ENCODE data around the gene ADAMTS12.

ADAMTS12 gene

GRCh38 chr5:33539212-33539611 lies 352.6 kb downstream of the ADAMTS12 start:
- no peak overlapping the region for H3K4me3 ChIP-seq (ENCODE audit: low read depth, low read length)
- TF ChIP-seq, protein P1, sequence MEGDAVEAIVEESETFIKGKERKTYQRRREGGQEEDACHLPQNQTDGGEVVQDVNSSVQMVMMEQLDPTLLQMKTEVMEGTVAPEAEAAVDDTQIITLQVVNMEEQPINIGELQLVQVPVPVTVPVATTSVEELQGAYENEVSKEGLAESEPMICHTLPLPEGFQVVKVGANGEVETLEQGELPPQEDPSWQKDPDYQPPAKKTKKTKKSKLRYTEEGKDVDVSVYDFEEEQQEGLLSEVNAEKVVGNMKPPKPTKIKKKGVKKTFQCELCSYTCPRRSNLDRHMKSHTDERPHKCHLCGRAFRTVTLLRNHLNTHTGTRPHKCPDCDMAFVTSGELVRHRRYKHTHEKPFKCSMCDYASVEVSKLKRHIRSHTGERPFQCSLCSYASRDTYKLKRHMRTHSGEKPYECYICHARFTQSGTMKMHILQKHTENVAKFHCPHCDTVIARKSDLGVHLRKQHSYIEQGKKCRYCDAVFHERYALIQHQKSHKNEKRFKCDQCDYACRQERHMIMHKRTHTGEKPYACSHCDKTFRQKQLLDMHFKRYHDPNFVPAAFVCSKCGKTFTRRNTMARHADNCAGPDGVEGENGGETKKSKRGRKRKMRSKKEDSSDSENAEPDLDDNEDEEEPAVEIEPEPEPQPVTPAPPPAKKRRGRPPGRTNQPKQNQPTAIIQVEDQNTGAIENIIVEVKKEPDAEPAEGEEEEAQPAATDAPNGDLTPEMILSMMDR (IDR thresholded peaks at IDR 0.05; ENCODE audit: low read depth, low read length), result no peak

DNA sequence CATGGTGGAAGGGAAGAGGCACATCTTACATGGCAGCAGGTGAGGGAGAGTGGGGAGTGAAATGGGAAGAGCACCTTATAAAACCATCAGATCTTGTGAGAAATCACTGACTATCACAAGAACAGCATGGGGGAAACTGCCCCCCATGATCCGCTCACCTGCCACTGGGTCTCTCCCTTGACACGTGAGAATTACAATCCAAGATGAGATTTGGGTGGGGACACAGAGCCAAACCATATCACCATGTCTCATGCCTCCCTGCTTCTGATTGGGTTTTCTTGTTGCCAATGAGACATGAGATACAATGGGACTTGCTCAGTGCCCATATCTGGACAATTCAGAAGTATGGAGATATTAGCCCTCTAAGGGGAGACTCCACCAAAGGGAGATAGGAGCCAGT lies 353.6 kb downstream of the ADAMTS12 start:
- H3K4me3 ChIP-seq (ENCODE audit: low read depth, low read length), result no peak overlapping the region
- TF ChIP-seq, protein P1 (IDR thresholded peaks at IDR 0.05; ENCODE audit: low read depth, low read length), result no peak

- TF ChIP-seq, protein P1 (IDR thresholded peaks at IDR 0.05; ENCODE audit: low read depth, low read length), result no peak
- H3K4me3 ChIP-seq (ENCODE audit: low read depth, low read length), result no peak overlapping the region
These were observed 354.6 kb downstream of the ADAMTS12 start for GRCh38 chr5:33537240-33537639.

- H3K4me3 ChIP-seq (ENCODE audit: low read depth, low read length), result no peak overlapping the region
- TF ChIP-seq, protein P1 (IDR thresholded peaks at IDR 0.05; ENCODE audit: low read depth, low read length), result no peak
These were observed 355.0 kb downstream of the ADAMTS12 start for GRCh38 chr5:33536802-33537201.

GRCh38 chr5:33531824-33532223 lies 360.0 kb downstream of the ADAMTS12 start:
- H3K4me3 ChIP-seq (ENCODE audit: low read depth, low read length), result no peak overlapping the region
- TF ChIP-seq, protein P1 (IDR thresholded peaks at IDR 0.05; ENCODE audit: low read depth, low read length), result no peak

DNA sequence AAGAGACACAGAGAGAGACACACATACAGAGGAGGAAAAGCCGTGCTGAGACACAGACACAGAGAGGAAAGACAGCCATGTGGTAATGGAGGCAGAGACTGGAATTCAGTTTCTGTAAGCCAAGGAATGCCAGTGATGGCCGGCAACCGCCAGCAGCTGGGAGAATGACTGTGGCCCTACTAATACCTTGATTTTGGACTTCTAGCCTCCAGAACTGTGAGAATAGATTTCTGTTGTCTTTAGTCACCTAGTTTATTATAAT lies 360.8 kb downstream of the ADAMTS12 start:
- no peak overlapping the region for H3K4me3 ChIP-seq (ENCODE audit: low read depth, low read length)
- TF ChIP-seq, protein P1 (IDR thresholded peaks at IDR 0.05; ENCODE audit: low read depth, low read length), result no peak

DNA sequence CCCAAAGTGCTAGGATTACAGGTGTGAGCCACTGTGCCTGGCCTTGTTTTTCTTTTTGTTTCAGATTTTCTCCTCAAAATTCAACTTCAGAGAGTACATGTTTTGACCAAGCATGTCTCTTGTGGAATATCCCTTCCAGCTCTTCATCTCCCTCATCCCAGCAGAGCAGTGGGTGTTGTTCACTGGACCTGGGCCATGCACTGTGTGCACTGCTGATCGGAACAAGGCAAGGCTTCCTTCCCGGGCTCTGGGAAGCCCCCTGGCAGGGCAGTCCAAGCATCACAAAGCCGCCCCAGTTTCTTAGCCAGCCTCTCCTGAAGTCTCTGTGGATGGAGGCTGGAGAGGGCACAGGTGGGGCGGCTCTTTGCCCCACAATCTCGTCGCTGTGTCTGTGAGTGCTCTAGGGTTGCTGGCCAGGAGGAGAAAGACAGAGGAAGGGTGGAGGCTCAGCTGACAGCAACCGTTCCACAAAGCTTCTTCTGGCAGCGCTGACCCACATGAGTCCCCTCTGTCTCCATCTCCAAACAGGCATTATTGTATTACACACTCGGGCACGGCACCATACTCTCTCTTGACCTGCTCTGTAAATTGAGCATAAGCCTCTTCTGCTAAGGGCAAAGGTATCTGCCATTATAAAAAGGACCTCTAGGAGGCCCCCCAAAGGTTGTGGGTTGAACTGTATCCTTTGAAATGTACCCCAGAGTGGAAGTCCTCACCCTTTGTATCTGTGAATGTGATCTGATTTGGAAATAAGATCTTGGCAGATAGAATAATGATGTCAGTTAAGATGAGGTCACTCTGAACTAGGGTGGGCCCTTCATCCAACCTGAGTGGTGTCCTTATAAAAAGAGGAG lies 361.4 kb downstream of the ADAMTS12 start:
- TF ChIP-seq, protein P1 (IDR thresholded peaks at IDR 0.05; ENCODE audit: low read depth, low read length), result no peak
- H3K4me3 ChIP-seq (ENCODE audit: low read depth, low read length), result no peak overlapping the region
